ENCODE data around the gene EGR2. TPM values are rescaled to one million over a fixed set of nuclear protein-coding genes. Genes with fewer than 3 reads are reported as not detected.

The EGR2 gene
- total and polyA plus RNA-seq, 10 of the 15 experiments (the other 5 are each of a cell fraction or from before 2014, with no cell fraction given) = 8.3 to 56.5 (median 16.2) TPM

DNA sequence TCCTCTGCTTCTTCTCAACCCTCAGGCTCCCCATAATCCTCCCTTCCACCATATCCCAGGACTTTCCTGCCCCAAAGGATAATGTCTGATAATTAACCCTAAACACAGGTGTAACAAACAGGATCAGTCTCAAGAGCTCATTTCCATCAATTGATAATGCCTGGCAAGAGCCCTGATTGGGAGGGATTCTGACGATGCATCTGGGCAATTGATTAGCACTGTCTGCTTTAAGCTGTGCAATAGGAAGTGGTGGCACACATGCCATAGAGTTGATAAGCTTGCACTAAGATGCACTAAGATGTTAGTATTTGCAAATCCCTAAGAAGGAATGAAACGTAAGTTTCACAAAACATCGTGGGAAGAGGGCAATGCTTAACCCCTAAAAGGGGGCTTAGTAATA lies 27.4 kb upstream of the EGR2 start (continued):
- TF ChIP-seq SUPT20H (IDR thresholded peaks at IDR 0.05; ENCODE audit: borderline replicate concordance, control insufficient read depth, low read depth, low read length) = no peak
- TF ChIP-seq, protein P1, sequence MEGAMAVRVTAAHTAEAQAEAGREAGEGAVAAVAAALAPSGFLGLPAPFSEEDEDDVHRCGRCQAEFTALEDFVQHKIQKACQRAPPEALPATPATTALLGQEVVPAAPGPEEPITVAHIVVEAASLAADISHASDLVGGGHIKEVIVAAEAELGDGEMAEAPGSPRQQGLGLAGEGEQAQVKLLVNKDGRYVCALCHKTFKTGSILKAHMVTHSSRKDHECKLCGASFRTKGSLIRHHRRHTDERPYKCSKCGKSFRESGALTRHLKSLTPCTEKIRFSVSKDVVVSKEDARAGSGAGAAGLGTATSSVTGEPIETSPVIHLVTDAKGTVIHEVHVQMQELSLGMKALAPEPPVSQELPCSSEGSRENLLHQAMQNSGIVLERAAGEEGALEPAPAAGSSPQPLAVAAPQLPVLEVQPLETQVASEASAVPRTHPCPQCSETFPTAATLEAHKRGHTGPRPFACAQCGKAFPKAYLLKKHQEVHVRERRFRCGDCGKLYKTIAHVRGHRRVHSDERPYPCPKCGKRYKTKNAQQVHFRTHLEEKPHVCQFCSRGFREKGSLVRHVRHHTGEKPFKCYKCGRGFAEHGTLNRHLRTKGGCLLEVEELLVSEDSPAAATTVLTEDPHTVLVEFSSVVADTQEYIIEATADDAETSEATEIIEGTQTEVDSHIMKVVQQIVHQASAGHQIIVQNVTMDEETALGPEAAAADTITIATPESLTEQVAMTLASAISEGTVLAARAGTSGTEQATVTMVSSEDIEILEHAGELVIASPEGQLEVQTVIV (IDR thresholded peaks at IDR 0.05; ENCODE audit: borderline replicate concordance, partially characterized antibody) = no peak

DNA sequence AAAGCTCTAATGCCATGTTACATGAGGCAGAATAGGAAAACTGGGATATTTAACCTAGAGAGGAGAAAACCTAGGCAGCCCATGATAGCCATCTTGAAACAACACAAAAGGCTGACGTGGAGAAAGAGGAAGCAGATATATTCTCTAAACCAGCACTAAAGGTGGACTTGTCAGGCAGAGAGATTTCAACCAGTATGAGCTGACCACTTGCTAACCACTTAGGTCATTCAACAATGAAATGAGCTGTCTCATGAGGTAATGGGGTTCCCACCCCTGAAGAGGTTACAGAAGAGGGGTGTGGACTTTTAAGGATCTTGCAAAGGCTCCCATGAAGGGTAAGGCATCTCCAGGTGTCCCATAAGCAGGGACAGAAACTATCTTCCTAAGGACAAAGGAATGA lies 26.8 kb upstream of the EGR2 start:
- ChIA-PET CTCF (interaction anchor here (0.7 to 1.5 kb wide), 9 partner anchors 10 to 877 kb away, joined by 3 to 12 read pairs (median 4); no protein-coding TSS in a partner anchor), POLR2A (interaction anchor here (0.5 to 1.7 kb wide), 7 partner anchors 9 to 449 kb away, joined by 3 to 8 read pairs (median 3); no protein-coding TSS in a partner anchor), SMC1A (ENCODE audit: uncharacterized antibody, unreplicated experiment) (interaction anchor here (0.6 to 2.0 kb wide), 13 partner anchors 8 to 680 kb away, joined by 3 to 22 read pairs (median 4); no protein-coding TSS in a partner anchor), RAD21 (ENCODE audit: unreplicated experiment) (interaction anchor here (0.7 to 1.8 kb wide), 7 partner anchors 10 to 314 kb away, joined by 3 to 10 read pairs (median 5); partner anchors contain the start of gene EGR2)
- no peak overlapping the region for H3K4me3 ChIP-seq
- no peak overlapping the region for H3K27ac ChIP-seq (ENCODE audit: control insufficient read depth, insufficient read depth)
- no peaks in the 10 kb centered on the region for H3K79me2 ChIP-seq (ENCODE audit: control insufficient read depth, insufficient read depth, low read length)
- no TSS peak for BruUV-seq (replicated peaks)
- H4K20me1 ChIP-seq (ENCODE audit: control insufficient read depth, insufficient read depth) = no peaks in the 10 kb centered on the region
- H3K9ac ChIP-seq (ENCODE audit: control insufficient read depth, insufficient read depth, low read length) = no peak overlapping the region
- intact Hi-C loops (cut with micrococcal nuclease; ENCODE audit: unreplicated experiment) (no loop called here), in situ Hi-C loops (cut with MboI) (no loop called here)
- H2AFZ ChIP-seq (ENCODE audit: control insufficient read depth, low read depth, low read length) = no peak overlapping the region
- DNase-seq (ENCODE audit: low read depth, low spot score) (no peak), FAIRE-seq (no peak), ATAC-seq (peak; percentile 94)
- H3K9me3 ChIP-seq (replicated peaks; ENCODE audit: control insufficient read depth, insufficient read depth, low read length) = peaks cover 9% of the 10 kb centered on the region
- no peaks in the 10 kb centered on the region for H3K36me3 ChIP-seq (ENCODE audit: control insufficient read depth in 2 of 2, insufficient read depth in 2 of 2, low read length in 1 of 2)
- 0% methylated on average over 1 of the region's 1 CpG for WGBS (ENCODE audit: insufficient coverage, insufficient replicate concordance, low lambda C conversion rate, missing lambda C conversion rate)
- H3K27me3 ChIP-seq (replicated peaks in 1 of 2; ENCODE audit: control insufficient read depth in 2 of 2, insufficient read depth in 2 of 2, low read length in 1 of 2) = no peaks in the 10 kb centered on the region
- no peak overlapping the region for H3K4me2 ChIP-seq (ENCODE audit: control insufficient read depth, insufficient read depth)
- no peaks in the 10 kb centered on the region for H3K4me1 ChIP-seq (ENCODE audit: control insufficient read depth, insufficient read depth, low read length)
- TF ChIP-seq NFIC (IDR thresholded peaks at IDR 0.05; ENCODE audit: low read depth, low read length) (peak; percentile 41; the same call in 1 of the 2 replicates), TARDBP (IDR thresholded peaks at IDR 0.05; ENCODE audit: borderline replicate concordance) (no peak), KAT2A (conservative IDR thresholded peaks at IDR 0.05; ENCODE audit: control insufficient read depth, low read depth, low read length) (no peak), ATF7 (IDR thresholded peaks at IDR 0.05; ENCODE audit: low read depth) (peak; percentile 93), MYB (IDR thresholded peaks at IDR 0.05; ENCODE audit: borderline replicate concordance, low read depth, low read length) (no peak), MEF2B (IDR thresholded peaks at IDR 0.05; ENCODE audit: partially characterized antibody, poor library complexity, severe bottlenecking) (peak; percentile 17), NR2F1 (conservative IDR thresholded peaks at IDR 0.05) (0 out of 2 replicates have a peak, but pooled peaks have one; percentile 39), DPF2 (IDR thresholded peaks at IDR 0.05) (peak; percentile 54; the same call in 1 of the 2 replicates), SPI1 (IDR thresholded peaks at IDR 0.05; ENCODE audit: borderline replicate concordance, insufficient read depth, low read depth, low read length) (peak; percentile 53; the same call in 1 of the 2 replicates), BCL11A (IDR thresholded peaks at IDR 0.05; ENCODE audit: low read depth, low read length) (peak; percentile 70; the same call in 1 of the 2 replicates)
- TF ChIP-seq, protein P2, sequence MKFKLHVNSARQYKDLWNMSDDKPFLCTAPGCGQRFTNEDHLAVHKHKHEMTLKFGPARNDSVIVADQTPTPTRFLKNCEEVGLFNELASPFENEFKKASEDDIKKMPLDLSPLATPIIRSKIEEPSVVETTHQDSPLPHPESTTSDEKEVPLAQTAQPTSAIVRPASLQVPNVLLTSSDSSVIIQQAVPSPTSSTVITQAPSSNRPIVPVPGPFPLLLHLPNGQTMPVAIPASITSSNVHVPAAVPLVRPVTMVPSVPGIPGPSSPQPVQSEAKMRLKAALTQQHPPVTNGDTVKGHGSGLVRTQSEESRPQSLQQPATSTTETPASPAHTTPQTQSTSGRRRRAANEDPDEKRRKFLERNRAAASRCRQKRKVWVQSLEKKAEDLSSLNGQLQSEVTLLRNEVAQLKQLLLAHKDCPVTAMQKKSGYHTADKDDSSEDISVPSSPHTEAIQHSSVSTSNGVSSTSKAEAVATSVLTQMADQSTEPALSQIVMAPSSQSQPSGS (IDR thresholded peaks at IDR 0.05; ENCODE audit: low read length) = peak; percentile 72
- TF ChIP-seq, protein P3, sequence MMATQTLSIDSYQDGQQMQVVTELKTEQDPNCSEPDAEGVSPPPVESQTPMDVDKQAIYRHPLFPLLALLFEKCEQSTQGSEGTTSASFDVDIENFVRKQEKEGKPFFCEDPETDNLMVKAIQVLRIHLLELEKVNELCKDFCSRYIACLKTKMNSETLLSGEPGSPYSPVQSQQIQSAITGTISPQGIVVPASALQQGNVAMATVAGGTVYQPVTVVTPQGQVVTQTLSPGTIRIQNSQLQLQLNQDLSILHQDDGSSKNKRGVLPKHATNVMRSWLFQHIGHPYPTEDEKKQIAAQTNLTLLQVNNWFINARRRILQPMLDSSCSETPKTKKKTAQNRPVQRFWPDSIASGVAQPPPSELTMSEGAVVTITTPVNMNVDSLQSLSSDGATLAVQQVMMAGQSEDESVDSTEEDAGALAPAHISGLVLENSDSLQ (IDR thresholded peaks at IDR 0.05) = no peak
- TF ChIP-seq, protein P4, sequence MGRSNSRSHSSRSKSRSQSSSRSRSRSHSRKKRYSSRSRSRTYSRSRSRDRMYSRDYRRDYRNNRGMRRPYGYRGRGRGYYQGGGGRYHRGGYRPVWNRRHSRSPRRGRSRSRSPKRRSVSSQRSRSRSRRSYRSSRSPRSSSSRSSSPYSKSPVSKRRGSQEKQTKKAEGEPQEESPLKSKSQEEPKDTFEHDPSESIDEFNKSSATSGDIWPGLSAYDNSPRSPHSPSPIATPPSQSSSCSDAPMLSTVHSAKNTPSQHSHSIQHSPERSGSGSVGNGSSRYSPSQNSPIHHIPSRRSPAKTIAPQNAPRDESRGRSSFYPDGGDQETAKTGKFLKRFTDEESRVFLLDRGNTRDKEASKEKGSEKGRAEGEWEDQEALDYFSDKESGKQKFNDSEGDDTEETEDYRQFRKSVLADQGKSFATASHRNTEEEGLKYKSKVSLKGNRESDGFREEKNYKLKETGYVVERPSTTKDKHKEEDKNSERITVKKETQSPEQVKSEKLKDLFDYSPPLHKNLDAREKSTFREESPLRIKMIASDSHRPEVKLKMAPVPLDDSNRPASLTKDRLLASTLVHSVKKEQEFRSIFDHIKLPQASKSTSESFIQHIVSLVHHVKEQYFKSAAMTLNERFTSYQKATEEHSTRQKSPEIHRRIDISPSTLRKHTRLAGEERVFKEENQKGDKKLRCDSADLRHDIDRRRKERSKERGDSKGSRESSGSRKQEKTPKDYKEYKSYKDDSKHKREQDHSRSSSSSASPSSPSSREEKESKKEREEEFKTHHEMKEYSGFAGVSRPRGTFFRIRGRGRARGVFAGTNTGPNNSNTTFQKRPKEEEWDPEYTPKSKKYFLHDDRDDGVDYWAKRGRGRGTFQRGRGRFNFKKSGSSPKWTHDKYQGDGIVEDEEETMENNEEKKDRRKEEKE (IDR thresholded peaks at IDR 0.05) = no peak

Measured in GM12878 (cell line).